GM21825 (cell line): ENCODE data around the gene FTO.

Experiments used
- ATAC-seq: cut with Tn5 transposase; IDR thresholded peaks from one replicate; pipeline ENCODE4 v1.9.1; 2021; ENCODE audit warnings: mild to moderate bottlenecking, moderate library complexity; ENCODE audit not compliant: unreplicated experiment

The FTO gene

GRCh38 chr16:54102888-54103866 lies 399.2 kb downstream of the FTO start:
- no peak for ATAC-seq

DNA sequence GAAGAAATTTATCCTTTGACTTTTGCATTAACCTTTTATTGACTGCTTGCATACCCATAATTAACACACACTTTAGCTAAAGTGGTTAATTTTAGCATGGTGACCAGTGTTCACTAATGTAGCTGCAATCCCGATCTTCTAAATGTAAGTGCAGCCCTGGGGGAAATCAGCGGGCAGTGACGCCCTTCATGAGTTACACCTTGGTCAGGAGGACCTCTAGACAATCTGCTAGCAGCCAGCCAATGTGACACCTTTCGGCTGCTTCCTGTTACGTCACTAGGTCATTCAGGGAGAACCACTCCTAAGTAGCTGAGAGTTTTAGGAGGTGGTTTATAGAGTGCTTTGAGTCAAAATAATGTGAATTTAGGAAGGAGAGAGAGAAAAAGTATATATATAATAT lies 402.1 kb downstream of the FTO start:
- ATAC-seq = no peak

DNA sequence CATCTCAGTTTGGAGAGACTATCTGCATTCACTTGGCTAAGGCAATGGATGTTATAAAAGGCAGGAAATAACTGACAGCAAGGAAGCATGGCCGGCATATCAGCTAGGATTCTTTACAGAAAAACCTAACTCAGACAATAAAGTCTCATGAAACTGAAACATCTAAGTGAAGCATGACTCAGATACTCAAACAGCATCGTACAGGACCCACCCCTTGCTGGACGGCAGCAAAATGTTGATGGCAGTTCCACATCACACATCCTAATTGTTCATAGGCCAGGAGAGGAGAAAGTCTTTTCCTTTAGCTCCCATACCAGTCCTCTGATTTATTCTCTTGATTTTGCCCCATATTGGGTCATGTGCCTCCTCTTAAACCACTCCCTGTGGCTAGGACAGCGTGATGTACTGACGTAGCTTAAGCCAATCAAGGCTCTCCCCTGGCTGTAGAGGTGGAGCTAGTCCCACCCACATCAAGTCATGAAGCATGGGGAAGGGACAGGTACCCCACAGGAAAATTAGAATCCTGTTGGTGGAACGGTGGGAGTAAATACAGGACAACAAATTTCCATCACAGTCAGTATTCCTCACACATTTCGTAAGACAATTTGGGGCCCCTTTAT lies 403.7 kb downstream of the FTO start:
- no peak for ATAC-seq

- ATAC-seq = no peak
These were observed 406.3 kb downstream of the FTO start for GRCh38 chr16:54110016-54110981.

DNA sequence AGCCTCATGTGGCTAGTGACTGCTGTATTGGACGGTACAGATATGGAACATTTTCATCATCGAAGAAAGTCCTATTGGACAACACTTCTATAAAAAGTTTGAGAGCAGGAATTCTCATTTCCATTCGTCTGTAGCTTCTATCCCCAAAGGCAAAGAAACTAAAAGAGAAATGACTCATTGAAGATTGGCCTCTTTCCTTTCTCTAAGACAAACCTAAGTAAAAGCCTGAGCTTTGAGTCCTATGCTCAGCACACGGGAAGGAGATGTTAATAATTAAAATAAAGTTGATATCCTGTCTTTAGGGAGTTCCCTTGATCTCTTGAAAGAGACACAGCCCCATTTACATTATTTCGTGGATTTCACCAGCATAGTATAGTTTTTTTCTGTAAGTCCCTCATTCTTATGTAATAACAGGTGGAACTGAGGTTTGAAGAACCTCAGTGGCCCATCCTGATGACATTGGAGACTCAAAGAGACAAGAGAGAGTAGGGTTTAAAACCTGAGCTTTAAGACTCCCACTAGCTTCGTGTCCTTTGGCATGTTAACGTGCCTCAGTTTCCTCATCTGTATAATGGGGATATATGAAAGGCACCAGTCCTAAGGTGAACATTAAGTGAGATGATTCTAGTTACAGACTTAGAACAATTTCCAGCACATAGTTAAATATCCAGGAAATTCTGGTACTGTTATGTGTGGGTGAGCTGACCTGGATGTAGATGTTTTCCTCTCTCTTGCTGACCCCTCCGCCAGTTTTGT lies 408.7 kb downstream of the FTO start:
- ATAC-seq = no peak

DNA sequence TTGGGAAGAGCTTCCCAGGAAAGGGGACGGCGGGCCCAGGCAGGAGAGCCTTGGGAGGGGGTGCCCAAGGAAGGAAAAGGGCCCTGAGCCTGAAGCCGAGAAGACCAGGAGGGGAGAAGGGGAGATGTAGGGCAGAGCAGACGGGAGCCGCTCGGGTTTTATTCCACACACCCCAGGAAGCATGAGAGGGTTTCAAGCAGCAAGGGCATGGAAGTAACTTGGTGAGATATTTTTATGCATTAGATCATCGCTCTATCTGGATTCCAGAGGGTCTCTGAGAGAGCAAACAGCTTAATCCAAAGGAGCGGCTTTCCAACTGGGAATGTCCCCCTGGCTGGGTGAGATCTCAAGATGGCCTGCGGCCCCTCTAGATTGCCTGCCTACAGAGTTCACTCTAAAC lies 411.6 kb downstream of the FTO start:
- no peak for ATAC-seq

GRCh38 chr16:54116124-54116655 lies 412.2 kb downstream of the FTO start:
- ATAC-seq = no peak

GRCh38 chr16:54118846-54119245 lies 414.9 kb downstream of the FTO start:
- ATAC-seq = no peak

GRCh38 chr16:54120846-54121480 lies 417.0 kb downstream of the FTO start:
- no peak for ATAC-seq

- no peak for ATAC-seq
These were observed 417.8 kb downstream of the FTO start for GRCh38 chr16:54121539-54122295.

DNA sequence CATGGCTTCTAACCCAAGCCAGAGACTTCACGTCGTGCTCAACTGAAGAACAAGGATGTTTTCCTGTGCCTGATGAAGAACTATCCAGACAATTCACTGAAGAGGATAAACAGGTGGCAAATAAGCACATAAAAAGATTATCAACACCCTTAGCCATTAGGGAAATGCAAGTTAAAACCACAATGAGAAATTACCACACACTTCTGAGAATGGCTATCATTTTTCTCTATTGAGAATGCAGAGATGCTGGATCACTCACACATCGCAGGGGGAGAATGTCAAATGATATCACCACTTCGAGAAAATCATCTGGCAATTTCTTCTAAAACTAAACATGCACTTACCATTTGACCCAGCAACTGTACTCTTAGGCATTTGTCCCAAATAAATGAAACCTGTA lies 419.8 kb downstream of the FTO start:
- ATAC-seq = no peak

DNA sequence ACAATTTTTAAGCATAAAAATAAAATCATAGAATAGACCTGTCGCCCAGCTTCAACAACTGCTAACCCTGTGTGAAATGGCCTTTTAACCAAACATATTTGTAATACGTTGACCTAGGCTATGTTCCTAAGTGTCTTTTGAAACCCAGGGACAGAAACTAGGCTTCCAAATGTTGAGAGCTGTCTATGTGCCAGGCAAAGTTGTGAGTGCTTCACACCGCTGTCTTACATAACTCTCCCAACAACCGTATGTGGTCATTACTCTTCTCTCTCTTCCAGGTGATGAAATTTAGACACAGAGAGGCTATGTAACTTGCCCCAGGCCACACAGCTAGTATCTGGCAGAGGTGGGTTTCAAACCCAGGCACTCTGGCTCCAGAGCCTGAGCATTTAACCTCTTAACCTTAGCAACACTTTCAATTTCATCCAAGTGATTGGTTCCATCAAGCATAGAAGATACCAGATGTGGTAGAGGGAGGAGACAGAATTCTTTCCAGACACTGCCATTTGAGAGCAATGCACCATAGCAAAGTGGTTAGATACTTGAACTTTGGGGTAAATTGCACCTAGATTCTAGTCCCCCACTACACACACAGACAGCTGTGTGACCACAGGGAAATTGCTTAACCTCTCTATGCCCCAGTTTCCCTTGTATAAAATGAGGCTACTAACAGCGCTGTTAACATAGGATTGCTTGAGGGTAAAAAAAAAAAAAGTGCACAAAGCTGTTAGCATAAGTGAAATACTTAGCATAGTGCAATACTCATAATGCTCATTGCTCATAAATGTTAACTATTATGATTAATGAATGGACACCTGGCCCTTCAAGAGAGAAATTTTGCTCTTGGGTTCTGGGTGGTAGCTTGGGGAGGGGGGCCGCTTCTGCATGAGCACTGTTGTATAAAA lies 422.0 kb downstream of the FTO start:
- ATAC-seq = no peak

DNA sequence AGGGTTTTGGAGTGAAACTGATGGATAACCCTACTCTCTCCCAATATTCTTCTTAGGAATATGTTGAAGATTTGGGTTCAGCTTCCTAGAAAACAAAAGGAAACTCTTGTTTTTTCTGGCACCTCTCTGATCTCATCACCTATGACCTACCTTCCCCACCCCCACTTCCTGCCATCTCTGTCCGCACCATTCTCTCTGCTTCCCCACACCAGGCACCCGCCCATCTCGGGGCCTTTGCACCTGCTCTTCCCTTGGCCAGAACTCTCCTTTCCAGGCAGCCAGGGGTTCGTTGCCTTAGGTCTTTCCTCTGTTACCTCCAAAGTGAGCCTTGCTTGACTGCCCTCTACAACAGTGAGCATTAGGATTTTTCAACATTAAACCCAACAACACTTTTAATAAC lies 423.0 kb downstream of the FTO start:
- no peak for ATAC-seq

- ATAC-seq = no peak
These were observed 424.8 kb downstream of the FTO start for GRCh38 chr16:54128629-54129234.

DNA sequence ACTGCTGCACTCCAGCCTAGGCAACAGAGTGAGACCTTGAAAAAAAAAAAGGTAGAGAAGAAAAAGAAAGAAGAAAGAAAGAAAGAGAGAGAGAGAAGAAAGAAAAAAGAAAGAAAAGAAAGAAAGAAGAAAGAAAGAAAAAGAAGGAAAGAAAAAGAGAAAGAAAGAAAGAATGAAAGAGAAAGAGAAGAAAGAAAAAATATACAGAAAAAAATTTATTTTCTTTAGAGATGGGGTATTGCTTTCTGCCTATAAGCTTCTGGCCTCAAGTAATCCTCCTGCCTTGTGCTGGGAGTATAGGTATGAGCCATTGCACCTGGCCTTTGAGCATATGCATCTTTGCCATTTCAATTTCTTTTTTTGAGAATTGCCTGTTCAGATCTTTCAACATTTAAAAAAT lies 425.9 kb downstream of the FTO start:
- no peak for ATAC-seq

GRCh38 chr16:54135361-54136275 lies 431.7 kb downstream of the FTO start:
- no peak for ATAC-seq

DNA sequence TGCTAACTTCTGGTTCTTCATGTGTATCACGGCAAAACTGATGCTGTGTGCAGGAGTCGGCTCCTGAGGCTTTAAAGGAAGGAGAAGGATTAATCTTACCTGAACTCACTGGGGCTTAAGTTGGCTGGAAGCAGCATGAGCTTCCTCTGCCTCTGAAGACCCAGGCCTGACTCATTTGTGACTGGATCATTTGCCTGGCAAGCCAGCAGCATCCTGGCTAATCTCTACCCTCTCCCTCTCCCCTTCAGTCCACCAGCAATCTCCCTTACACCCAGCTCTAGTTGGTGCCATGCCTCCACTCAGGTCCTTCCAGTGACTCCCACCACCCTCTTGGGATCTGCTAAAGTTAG lies 432.3 kb downstream of the FTO start:
- no peak for ATAC-seq
